Small intestine (tissue), 7 donors: ENCODE data around the gene CPVL. TPM values are rescaled to one million over a fixed set of nuclear protein-coding genes. Genes with fewer than 3 reads are reported as not detected.

Experiments
- DNase-seq, 2 donors: peaks; one replicate each; pipeline versions ENCODE4 v3.0.0 to v3.0.0-alpha.2; 2013
- FAIRE-seq: peaks from 2 replicates; lab custom pipeline; 2012; peaks lifted over from hg19 to GRCh38; lab: Jason Lieb, UNC
- H3K27ac ChIP-seq, 3 donors: one replicate each; pipeline ENCODE4 v1.5.1; 2013; ENCODE audit warnings: low read length in 2 of 3, mild to moderate bottlenecking in 2 of 3, control low read depth in 1 of 3, inconsistent platforms in 1 of 3, low read depth in 1 of 3, moderate library complexity in 1 of 3
- H3K27me3 ChIP-seq, 3 donors: one replicate each; pipeline ENCODE4 v1.6.1; 2013; ENCODE audit warnings: low read length in 3 of 3, inconsistent platforms in 1 of 3; ENCODE audit not compliant: control insufficient read depth in 3 of 3, insufficient read depth in 3 of 3
- H3K36me3 ChIP-seq, 3 donors: one replicate each; pipeline ENCODE4 v1.6.1; 2013; ENCODE audit warnings: low read length in 3 of 3, inconsistent platforms in 1 of 3, low read depth in 1 of 3, mild to moderate bottlenecking in 1 of 3, moderate library complexity in 1 of 3; ENCODE audit not compliant: control insufficient read depth in 3 of 3, insufficient read depth in 2 of 3
- H3K4me1 ChIP-seq, 3 donors: one replicate each; pipeline ENCODE4 v1.6.1; 2013; ENCODE audit warnings: low read length in 2 of 3, inconsistent platforms in 1 of 3, low read depth in 1 of 3, mild to moderate bottlenecking in 1 of 3, moderate library complexity in 1 of 3; ENCODE audit not compliant: control insufficient read depth in 3 of 3, insufficient read depth in 2 of 3
- H3K4me3 ChIP-seq, 3 donors: one replicate each; pipeline ENCODE4 v1.5.1; 2013; ENCODE audit warnings: low read length in 3 of 3, control low read depth in 1 of 3, inconsistent platforms in 1 of 3, low read depth in 1 of 3, mild to moderate bottlenecking in 1 of 3, moderate library complexity in 1 of 3
- H3K9me3 ChIP-seq, 2 donors: one replicate each; pipeline ENCODE4 v1.6.1; 2013; ENCODE audit warnings: low read depth in 1 of 2, low read length in 1 of 2; ENCODE audit not compliant: control insufficient read depth in 2 of 2, insufficient read depth in 1 of 2
- WGBS, 3 donors: extraction: QIAGEN DNeasy Blood & Tissue Kit; methylation state at CpG; one replicate each; pipeline ENCODE4 v1.1.7; 2013; 5-methylcytosine and 5-hydroxymethylcytosine counted together
- polyA plus RNA-seq, 4 donors: library from polyadenylated mRNA; stranded (reverse) in 3 of 4; unstranded in 1 of 4; fragments of 200-250 nt in 3 of 4; fragments of 120-200 nt in 1 of 4; gene quantifications; one replicate each; pipeline versions ENCODE4 v1.2.1 to v1.2.3, GENCODE V29; 2013
- donor health status: healthy with polysubstance abuse.
- donor health status: control.
- donor health status: control.
- donor health status: Bipolar disorder and iron deficiency.
- donor health status: healthy.

The CPVL gene
- polyA plus RNA-seq, 4 donors: 1.8 to 320 (median 11.2) TPM

GRCh38 chr7:29123626-29124190 is 22.6 kb downstream of the CPVL start:
- WGBS, 3 donors: 38 to 63% (median 50%) methylated on average over 1 of the region's 1 CpG
- no peaks in the 10 kb centered on the region for H3K4me1 ChIP-seq
- no peak overlapping the region for H3K27ac ChIP-seq
- H3K4me3 ChIP-seq: no peak overlapping the region
- H3K27me3 ChIP-seq: no peaks in the 10 kb centered on the region
- H3K36me3 ChIP-seq: peaks cover 0 to 6% (median 0%) of the 10 kb centered on the region in 3 donors
- no peak for DNase-seq
- no peak for FAIRE-seq
- no peaks in the 10 kb centered on the region for H3K9me3 ChIP-seq

GRCh38 chr7:29122759-29123158 is 23.6 kb downstream of the CPVL start:
- Histone ChIP-seq H3K4me1 (no peaks in the 10 kb centered on the region), H3K36me3 (peaks cover 0 to 8% (median 0%) of the 10 kb centered on the region in 3 donors), H3K4me3 (no peak overlapping the region), H3K27ac (no peak overlapping the region), H3K9me3 (no peaks in the 10 kb centered on the region), H3K27me3 (no peaks in the 10 kb centered on the region)
- 88 to 90% (median 88%) methylated on average over 2 of the region's 2 CpGs for WGBS, 3 donors
- FAIRE-seq (no peak), DNase-seq (no peak)

- WGBS, 3 donors: 69 to 75% (median 71%) methylated on average over 5 of the region's 5 CpGs
- FAIRE-seq: no peak
- no peak for DNase-seq
Measured at GRCh38 chr7:29122081-29122480, 24.3 kb downstream of the CPVL start.

GRCh38 chr7:29120955-29121354 is 25.4 kb downstream of the CPVL start:
- H3K27ac ChIP-seq: no peak overlapping the region
- 77 to 96% (median 91%) methylated on average over 2 of the region's 2 CpGs for WGBS, 3 donors
- no peak overlapping the region for H3K4me3 ChIP-seq
- no peak for DNase-seq
- H3K36me3 ChIP-seq: peaks cover 0 to 8% (median 0%) of the 10 kb centered on the region in 3 donors
- no peaks in the 10 kb centered on the region for H3K9me3 ChIP-seq
- FAIRE-seq: no peak
- no peaks in the 10 kb centered on the region for H3K27me3 ChIP-seq
- H3K4me1 ChIP-seq: no peaks in the 10 kb centered on the region

More at GRCh38 chr7:29122081-29122480, 24.3 kb downstream of the CPVL start:
- Histone ChIP-seq H3K27ac (no peak overlapping the region), H3K9me3 (no peaks in the 10 kb centered on the region), H3K4me3 (no peak overlapping the region), H3K36me3 (peaks cover 0 to 8% (median 0%) of the 10 kb centered on the region in 3 donors), H3K4me1 (no peaks in the 10 kb centered on the region), H3K27me3 (no peaks in the 10 kb centered on the region)

- 59 to 82% (median 68%) methylated on average over 3 of the region's 3 CpGs for WGBS, 3 donors
- H3K4me1 ChIP-seq: no peaks in the 10 kb centered on the region
- no peak for DNase-seq
Measured at GRCh38 chr7:29119538-29119937, 26.8 kb downstream of the CPVL start.

GRCh38 chr7:29116361-29117200 is 29.8 kb downstream of the CPVL start:
- FAIRE-seq (no peak), DNase-seq (no peak)
- Histone ChIP-seq H3K36me3 (peaks cover 0 to 10% (median 0%) of the 10 kb centered on the region in 3 donors), H3K27me3 (no peaks in the 10 kb centered on the region), H3K4me1 (no peaks in the 10 kb centered on the region), H3K4me3 (no peak overlapping the region), H3K9me3 (no peaks in the 10 kb centered on the region), H3K27ac (no peak overlapping the region)
- WGBS, 3 donors: 59 to 76% (median 73%) methylated on average over 5 of the region's 5 CpGs

More at GRCh38 chr7:29119538-29119937, 26.8 kb downstream of the CPVL start:
- Histone ChIP-seq H3K27me3 (no peaks in the 10 kb centered on the region), H3K4me3 (no peak overlapping the region), H3K9me3 (no peaks in the 10 kb centered on the region), H3K27ac (no peak overlapping the region), H3K36me3 (peaks cover 0 to 8% (median 0%) of the 10 kb centered on the region in 3 donors)
- FAIRE-seq: no peak

- no peaks in the 10 kb centered on the region for H3K4me1 ChIP-seq
- peak overlapping the region in 1 of 3 donors; percentile 17 for H3K27ac ChIP-seq
- peaks cover 0 to 2% of the 10 kb centered on the region in 2 donors for H3K9me3 ChIP-seq
- H3K4me3 ChIP-seq: no peak overlapping the region
- H3K36me3 ChIP-seq: peaks cover 0 to 15% (median 0%) of the 10 kb centered on the region in 3 donors
- FAIRE-seq: no peak
- no peaks in the 10 kb centered on the region for H3K27me3 ChIP-seq
- no peak for DNase-seq
- 88 to 96% (median 90%) methylated on average over 1 of the region's 1 CpG for whole genome bisulfite sequencing, 3 donors
Measured at GRCh38 chr7:29115753-29116152, 30.6 kb downstream of the CPVL start.

GRCh38 chr7:29115130-29115687 is 31.1 kb downstream of the CPVL start:
- no peak overlapping the region for H3K4me3 ChIP-seq
- 77 to 86% (median 83%) methylated on average over 2 of the region's 2 CpGs for WGBS, 3 donors
- DNase-seq: no peak
- no peaks in the 10 kb centered on the region for H3K4me1 ChIP-seq
- H3K27ac ChIP-seq: no peak overlapping the region
- H3K27me3 ChIP-seq: no peaks in the 10 kb centered on the region
- peaks cover 0 to 16% (median 0%) of the 10 kb centered on the region in 3 donors for H3K36me3 ChIP-seq
- FAIRE-seq: no peak
- H3K9me3 ChIP-seq: peaks cover 0 to 3% of the 10 kb centered on the region in 2 donors
